SK-N-MC (cell line): ENCODE data around the gene NPL.

Experiments used
- DNase-seq: peaks from one replicate; pipeline ENCODE4 v3.0.0-alpha.2; 2011; ENCODE audit warnings: low read depth, low spot score
- H3K27ac ChIP-seq: fragments of 200-600 bp; sonication (generic); 2 replicates; pipeline ENCODE4 v1.5.1; 2016; ENCODE audit warnings: mixed run types
- H3K36me3 ChIP-seq: fragments of 200-600 bp; sonication (generic); 2 replicates; pipeline ENCODE4 v1.6.1; 2017; ENCODE audit warnings: antibody characterized with exemption, low read length, mixed read lengths; ENCODE audit not compliant: insufficient read depth
- H3K4me3 ChIP-seq: fragments of 200-600 bp; sonication (generic); 2 replicates; pipeline ENCODE4 v1.5.1; 2016
- H3K9ac ChIP-seq: fragments of 200-600 bp; sonication (generic); 2 replicates; pipeline ENCODE4 v1.8.0; 2017; ENCODE audit warnings: mixed run types, mixed read lengths; ENCODE audit not compliant: insufficient read length
- H3K9me3 ChIP-seq: fragments of 200-600 bp; sonication (generic); 2 replicates; pipeline ENCODE4 v1.6.1; 2017; ENCODE audit warnings: low read depth, mild to moderate bottlenecking, antibody characterized with exemption, low read length, moderate library complexity, mixed read lengths
- EZH2 ChIP-seq: fragments of 200-600 bp; sonication (generic); IDR thresholded peaks from one replicate; pipeline ENCODE4 v1.6.1; 2017; ENCODE audit warnings: antibody characterized with exemption
- FOXP2 ChIP-seq: optimal IDR thresholded peaks from 2 replicates; pipeline ENCODE3; 2011; ENCODE audit warnings: mild to moderate bottlenecking, moderate library complexity; ENCODE audit not compliant: insufficient read depth; ENCODE audit errors: extremely low read length, control extremely low read depth
- POLR2AphosphoS5 ChIP-seq: IDR thresholded peaks from 2 replicates; pipeline ENCODE4 v1.6.1; 2012; ENCODE audit warnings: mild to moderate bottlenecking, low read depth, low read length, borderline replicate concordance

Gene NPL

DNA sequence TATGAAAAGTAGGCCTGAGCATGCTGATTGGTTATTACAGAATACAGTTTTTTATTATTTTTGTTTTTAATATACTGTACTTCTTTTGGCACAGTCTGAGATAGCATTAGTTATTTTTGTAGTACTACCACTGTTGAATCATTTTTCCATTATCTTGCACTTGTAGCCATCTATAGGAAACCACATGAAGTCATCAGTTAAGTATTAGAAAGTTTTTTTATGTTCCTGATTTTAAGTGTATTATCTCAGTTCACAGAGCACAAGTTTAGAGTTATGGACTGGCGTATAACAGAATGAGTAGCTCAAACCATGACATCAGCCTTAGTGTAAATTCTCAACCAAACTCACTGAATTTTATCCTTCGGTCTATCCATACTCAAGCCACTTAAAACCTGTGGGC, 72.4 kb downstream of the NPL start:
- no peak for DNase-seq
- no peak overlapping the region for H3K9ac ChIP-seq
- no peaks in the 10 kb centered on the region; the same call in 1 of the 2 replicates for H3K9me3 ChIP-seq
- peak overlapping the region; percentile 64; the same call in 1 of the 2 replicates for H3K27ac ChIP-seq
- no peak overlapping the region for H3K4me3 ChIP-seq
- peaks cover 99% of the 10 kb centered on the region for H3K36me3 ChIP-seq
- no peak for TF ChIP-seq EZH2
- TF ChIP-seq FOXP2 = no peak
- no peak for TF ChIP-seq POLR2AphosphoS5

DNA sequence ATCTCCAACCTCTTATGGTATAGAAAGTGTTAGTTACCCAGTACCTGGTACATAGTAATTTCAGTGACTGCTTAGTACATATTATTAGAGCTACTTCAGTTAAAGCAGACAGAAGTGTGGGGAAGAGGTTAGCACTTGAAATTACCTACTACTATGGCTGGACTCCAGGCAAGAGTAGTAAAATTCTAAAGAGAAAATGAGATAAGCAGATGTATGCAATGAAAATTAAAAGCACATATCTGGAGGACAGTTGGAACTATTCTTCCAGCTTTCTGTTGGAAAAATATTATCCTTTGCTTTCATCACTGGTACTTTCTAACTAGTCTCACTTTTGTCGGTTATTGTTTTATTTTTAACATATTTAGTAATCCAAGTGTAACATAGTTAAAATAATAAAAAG, 73.3 kb downstream of the NPL start:
- Histone ChIP-seq H3K4me3 (no peak overlapping the region), H3K9me3 (no peaks in the 10 kb centered on the region; the same call in 1 of the 2 replicates), H3K9ac (no peak overlapping the region), H3K36me3 (peaks cover 99% of the 10 kb centered on the region), H3K27ac (peak overlapping the region; percentile 64; the same call in 1 of the 2 replicates)
- TF ChIP-seq POLR2AphosphoS5 (no peak), EZH2 (no peak), FOXP2 (no peak)
- no peak for DNase-seq

DNA sequence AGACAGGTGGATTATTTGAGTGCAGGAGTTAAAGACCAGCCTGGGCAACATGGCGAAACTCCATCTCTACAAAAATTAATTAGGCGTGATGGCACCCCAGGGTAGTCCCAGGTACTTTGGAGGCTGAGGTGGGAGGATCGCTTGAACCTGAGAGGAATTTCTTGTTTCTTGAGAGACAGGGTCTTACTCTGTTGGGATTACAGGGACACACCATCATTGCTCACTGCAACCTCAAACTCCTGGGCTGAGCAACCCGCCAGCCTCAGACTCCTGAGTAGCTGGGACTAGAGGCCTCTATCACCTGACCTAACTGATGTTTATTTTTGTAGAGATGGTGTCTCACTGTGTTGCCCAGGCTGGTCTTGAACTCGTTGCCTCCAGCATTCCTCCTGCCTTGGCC, 74.4 kb downstream of the NPL start:
- H3K36me3 ChIP-seq = peaks cover 99% of the 10 kb centered on the region
- no peaks in the 10 kb centered on the region; the same call in 1 of the 2 replicates for H3K9me3 ChIP-seq
- no peak for TF ChIP-seq POLR2AphosphoS5
- no peak for TF ChIP-seq FOXP2
- TF ChIP-seq EZH2 = no peak
- H3K27ac ChIP-seq = no peak overlapping the region
- no peak overlapping the region for H3K9ac ChIP-seq
- DNase-seq = no peak
- H3K4me3 ChIP-seq = no peak overlapping the region

DNA sequence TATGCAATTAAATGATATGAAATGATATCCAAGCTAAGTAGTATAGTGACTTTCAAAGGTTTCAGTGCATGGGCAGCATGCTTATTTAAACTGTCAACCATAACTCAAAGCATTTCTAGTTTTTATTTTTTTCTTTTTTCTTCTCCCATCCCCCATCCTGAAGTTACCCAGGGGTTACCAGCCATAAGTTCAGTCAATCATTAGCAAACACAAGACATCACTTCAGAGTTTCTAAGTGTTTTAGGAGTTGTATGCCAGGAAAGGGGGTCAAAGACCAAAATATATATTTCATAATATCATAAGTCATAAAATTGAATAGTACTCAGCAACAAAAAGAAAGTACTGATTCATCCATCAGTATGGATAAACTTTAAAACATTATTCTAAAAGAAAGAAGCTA, 78.3 kb downstream of the NPL start:
- H3K9ac ChIP-seq = no peak overlapping the region
- H3K9me3 ChIP-seq = no peaks in the 10 kb centered on the region
- peaks cover 99% of the 10 kb centered on the region for H3K36me3 ChIP-seq
- TF ChIP-seq FOXP2 (no peak), EZH2 (no peak), POLR2AphosphoS5 (no peak)
- H3K27ac ChIP-seq = no peak overlapping the region
- DNase-seq = no peak
- H3K4me3 ChIP-seq = no peak overlapping the region

DNA sequence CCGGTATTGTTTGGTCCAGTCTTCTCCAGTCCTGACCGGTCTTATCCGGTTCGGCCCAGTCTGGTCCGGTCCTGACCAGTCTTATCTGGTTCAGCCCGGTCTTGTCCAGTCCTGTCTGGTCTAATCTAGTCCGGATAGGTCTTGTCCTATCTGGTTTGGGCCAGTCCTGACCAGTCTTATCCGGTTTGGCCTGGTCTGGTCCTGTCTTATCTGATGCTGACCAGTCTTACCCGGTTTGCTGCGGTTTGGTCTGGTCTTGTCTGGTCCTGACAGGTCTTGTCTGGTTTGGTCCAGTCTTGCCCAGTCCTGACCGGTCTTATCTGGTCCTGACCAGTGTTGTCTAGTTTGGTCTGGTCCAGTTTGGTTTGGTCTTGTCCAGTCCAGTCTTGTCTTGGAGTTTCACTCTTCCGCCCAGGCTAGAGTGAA, 79.7 kb downstream of the NPL start:
- Histone ChIP-seq H3K27ac (no peak overlapping the region), H3K9ac (no peak overlapping the region), H3K9me3 (no peaks in the 10 kb centered on the region), H3K4me3 (no peak overlapping the region), H3K36me3 (peaks cover 99% of the 10 kb centered on the region)
- TF ChIP-seq POLR2AphosphoS5 = no peak
- no peak for DNase-seq

DNA sequence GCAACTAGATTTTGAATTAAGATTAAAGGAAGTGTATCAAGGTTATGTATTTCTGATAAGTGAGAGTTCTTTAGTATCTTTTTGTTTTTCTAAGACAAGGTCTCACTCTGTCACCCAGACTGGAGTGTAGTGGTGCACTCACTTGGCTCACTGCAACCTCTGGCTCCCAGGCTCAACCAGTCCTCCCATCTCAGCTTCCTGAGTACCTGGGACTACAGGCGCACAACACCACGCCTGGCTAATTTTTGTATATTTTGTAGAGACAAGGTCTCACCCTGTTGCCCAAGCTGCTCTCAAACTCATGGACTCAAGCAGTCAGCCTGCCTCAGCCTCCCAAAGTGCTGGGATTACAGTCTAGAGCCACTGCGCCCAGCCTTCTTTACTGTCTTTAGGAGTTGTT, 83.3 kb downstream of the NPL start:
- Histone ChIP-seq H3K27ac (peak overlapping the region; percentile 11; the same call in 1 of the 2 replicates), H3K9me3 (no peaks in the 10 kb centered on the region), H3K4me3 (no peak overlapping the region), H3K36me3 (peaks cover 99% of the 10 kb centered on the region), H3K9ac (no peak overlapping the region)
- no peak for DNase-seq
- TF ChIP-seq EZH2 (no peak), FOXP2 (no peak), POLR2AphosphoS5 (no peak)

DNA sequence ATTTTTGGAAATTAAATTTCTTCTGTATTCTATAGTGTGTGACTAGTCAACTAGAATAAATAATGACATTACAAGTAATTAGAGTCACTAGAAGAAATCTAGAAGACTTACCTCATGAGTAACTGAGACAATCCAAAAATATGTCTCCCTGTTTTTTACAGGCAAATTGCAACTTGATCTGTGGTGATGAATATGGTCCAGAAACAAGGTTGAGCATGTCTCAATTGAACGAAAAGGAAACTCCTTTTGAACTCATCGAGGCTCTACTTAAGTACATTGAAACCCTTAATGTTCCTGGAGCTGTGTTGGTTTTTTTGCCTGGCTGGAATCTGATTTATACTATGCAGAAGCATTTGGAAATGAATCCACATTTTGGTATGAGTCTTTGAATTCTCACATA, 86.3 kb downstream of the NPL start:
- H3K4me3 ChIP-seq = no peak overlapping the region
- H3K9ac ChIP-seq = no peak overlapping the region
- H3K27ac ChIP-seq = no peak overlapping the region
- H3K36me3 ChIP-seq = peaks cover 100% of the 10 kb centered on the region
- no peaks in the 10 kb centered on the region for H3K9me3 ChIP-seq
- no peak for DNase-seq
- TF ChIP-seq POLR2AphosphoS5 = no peak
- TF ChIP-seq FOXP2 = no peak
- no peak for TF ChIP-seq EZH2

DNA sequence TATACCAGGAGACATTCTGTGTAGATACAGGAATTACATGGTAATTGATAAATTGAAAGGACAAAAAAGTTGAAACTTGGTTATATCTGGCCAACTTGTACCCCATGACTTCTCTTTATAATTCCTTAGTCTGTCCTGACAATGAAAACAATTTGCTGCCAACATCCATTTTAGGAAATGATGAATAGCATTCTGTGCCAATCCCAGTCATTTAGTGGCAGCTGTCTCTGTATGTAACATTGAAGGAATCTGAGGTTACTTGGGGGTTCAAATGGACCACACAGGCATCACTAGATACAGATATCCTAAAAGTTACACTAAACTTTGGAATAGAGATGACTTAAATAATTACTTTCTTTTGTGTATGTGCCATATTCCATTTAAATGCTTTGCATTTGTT, 87.8 kb downstream of the NPL start:
- DNase-seq = no peak

DNA sequence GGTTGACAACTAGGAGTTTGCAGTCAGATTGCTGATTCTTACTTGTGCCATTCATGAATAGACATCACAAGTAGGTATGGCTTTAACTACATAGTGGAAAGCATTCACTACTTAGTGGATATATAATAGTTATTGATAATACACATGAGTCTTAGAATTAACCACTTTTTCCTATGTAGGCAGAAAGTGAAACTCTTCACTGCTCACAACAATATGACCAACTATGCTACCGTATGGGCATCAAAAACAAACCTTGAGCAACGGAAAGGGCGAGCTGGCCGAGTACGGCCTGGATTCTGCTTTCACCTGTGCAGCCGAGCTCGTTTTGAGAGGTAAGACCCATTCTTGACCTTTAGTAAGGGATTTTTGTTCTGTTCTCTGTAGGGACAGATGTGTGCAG, 88.3 kb downstream of the NPL start:
- H3K27ac ChIP-seq = no peak overlapping the region
- H3K4me3 ChIP-seq = no peak overlapping the region
- H3K9me3 ChIP-seq = no peaks in the 10 kb centered on the region
- H3K9ac ChIP-seq = no peak overlapping the region
- peaks cover 100% of the 10 kb centered on the region for H3K36me3 ChIP-seq
- DNase-seq = no peak
- TF ChIP-seq EZH2 = no peak
- TF ChIP-seq FOXP2 = no peak
- TF ChIP-seq POLR2AphosphoS5 = no peak

More for the DNA sequence above, 87.8 kb downstream of the NPL start:
- H3K27ac ChIP-seq = no peak overlapping the region
- H3K9me3 ChIP-seq = no peaks in the 10 kb centered on the region
- no peak overlapping the region for H3K4me3 ChIP-seq
- TF ChIP-seq EZH2 (no peak), POLR2AphosphoS5 (no peak), FOXP2 (no peak)
- no peak overlapping the region for H3K9ac ChIP-seq
- H3K36me3 ChIP-seq = peaks cover 100% of the 10 kb centered on the region
